ENCODE data around the gene FOXP2.
"Not testable (repeated sequence)": the region's sequence is repeated elsewhere in the genome, so short reads cannot be mapped to it uniquely, and the experiment has no call there.

FOXP2 gene

DNA sequence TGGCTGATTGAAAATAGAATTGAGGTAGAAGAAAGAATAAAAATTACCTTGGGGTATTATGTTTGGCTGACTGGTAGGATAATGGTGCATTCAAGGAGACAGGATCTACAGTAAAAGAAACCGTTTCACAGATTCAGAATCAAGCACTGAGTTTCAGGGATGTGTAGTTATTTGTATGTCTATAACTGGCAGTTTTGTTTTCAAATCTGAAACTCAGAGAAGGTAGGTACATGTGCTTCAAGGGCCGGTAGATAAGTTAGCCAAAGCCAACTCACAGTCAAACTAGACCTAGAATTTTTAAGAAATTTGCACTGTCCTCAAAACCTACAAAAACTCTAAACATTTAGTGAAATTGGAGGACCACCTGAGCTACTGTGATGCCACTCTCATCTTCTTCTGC is 191.5 kb downstream of the FOXP2 start:
- DNase-seq = no peak

DNA sequence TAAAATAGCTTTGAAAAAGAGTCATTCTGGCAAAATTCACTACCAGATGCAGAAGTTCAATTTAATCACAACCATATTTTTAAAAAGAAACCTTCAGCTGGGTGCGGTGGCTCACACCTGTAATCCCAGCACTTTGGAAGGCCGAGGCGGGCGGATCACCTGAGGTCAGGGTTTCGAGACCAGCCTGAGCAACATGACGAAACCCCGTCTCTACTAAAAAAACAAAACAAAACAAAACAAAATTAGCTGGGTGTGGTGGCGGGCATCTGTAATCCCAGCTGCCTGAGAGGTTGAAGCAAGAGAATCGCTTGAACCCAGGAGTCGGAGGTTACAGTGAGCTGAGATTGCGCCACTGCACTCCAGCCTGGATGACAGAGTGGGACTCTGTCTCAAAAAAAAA is 194.2 kb downstream of the FOXP2 start:
- not testable (repeated sequence) for DNase-seq

DNA sequence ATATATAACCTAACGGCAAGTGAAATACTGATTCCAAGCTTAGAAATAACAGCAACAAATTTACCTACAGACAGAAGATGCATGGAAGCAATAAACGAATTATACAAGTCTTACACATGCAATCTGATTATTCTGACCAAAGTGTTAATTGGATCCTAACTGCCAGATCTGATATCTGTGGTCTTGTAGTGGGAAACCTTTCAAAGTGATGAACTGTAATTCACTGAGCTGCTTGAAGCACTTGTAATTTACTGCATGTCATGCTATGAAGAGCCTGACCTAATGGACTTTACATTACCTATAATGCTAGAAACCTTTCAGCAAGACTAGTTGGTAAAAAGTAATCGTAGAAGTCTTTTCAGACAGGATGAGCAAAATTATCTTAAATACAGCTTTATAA is 205.6 kb downstream of the FOXP2 start:
- no peak for DNase-seq

DNA sequence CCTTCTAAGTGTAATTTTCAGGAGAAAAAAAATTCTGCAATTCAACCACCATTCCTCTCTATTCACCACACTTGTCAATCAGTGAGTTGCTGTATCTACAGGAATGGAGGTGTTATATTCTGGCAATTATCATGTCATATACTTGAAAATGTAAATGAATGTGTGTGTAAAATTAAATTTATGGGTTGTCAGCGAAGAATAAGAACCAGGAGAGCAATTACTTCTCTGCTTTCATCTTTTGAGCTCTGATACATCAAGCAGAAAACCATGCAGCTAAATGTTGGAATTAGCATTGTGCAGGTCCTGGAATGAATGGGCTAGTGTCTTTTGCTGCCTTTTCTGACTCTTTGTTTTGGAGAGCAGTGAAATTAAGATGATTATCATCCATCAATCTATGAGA is 207.6 kb downstream of the FOXP2 start:
- no peak for DNase-seq

DNA sequence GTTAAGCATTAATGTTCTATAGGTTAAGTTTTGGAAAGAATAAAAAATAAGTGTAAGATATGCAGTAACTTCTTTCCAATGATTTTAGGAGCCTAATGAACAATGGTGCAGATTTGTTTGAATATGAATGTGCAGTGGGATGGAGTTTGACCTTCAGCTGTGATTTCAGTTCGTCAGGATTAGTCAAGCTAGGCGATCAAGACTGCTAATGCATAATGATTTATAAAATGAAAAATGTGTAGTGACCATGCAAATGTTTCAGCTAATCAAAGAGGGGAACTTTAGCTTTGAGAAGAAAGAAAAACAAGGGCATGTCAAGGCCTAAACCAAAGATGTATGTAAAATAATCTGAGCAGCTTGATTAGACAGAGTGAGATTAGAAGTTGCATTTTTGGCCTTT is 208.5 kb downstream of the FOXP2 start:
- no peak for DNase-seq

DNA sequence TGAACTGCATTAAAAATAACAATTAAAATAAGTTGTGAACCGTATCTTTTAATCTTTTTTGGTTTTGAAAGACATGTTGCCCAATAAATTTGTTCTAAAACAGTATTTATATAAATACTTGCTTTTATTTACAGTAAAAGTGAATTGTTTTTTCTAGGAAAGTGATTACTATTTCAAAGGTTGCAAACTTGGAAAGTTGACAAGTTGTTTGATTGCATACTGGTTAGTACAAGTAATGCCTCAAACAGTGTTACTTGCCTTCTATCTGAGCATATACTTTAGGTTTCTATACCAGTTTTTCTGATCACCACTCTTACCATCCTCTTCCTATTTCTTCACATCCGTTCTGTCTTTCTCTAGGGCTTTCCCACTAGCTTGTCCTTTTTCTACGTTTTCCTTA is 212.6 kb downstream of the FOXP2 start:
- DNase-seq = no peak

DNA sequence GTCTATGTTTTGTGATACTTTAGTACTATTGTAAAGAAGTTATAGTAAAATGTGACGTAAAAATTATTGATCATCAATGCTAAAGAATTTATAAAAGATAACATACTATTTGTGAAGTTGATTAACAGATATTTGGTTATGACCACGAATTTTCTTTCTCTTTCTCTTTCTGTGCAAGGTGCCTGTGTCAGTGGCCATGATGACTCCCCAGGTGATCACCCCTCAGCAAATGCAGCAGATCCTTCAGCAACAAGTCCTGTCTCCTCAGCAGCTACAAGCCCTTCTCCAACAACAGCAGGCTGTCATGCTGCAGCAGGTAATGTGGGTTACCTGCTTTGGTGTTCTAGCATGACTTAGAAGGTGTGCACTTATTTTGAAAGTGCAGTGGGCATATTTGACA is 213.7 kb downstream of the FOXP2 start:
- no peak for DNase-seq

DNA sequence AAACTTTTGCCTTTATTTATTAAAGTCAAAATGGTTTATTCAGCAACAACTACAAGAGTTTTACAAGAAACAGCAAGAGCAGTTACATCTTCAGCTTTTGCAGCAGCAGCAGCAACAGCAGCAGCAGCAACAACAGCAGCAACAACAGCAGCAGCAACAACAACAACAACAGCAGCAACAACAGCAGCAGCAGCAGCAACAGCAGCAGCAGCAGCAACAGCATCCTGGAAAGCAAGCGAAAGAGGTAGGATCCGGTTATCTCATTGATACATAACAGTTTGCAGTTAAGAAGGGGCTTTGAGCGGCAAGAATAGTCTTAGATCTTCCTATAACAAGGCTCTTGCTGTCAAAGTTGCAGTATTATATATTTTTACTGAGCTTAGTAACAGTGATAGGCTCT is 215.1 kb downstream of the FOXP2 start:
- no peak for DNase-seq

DNA sequence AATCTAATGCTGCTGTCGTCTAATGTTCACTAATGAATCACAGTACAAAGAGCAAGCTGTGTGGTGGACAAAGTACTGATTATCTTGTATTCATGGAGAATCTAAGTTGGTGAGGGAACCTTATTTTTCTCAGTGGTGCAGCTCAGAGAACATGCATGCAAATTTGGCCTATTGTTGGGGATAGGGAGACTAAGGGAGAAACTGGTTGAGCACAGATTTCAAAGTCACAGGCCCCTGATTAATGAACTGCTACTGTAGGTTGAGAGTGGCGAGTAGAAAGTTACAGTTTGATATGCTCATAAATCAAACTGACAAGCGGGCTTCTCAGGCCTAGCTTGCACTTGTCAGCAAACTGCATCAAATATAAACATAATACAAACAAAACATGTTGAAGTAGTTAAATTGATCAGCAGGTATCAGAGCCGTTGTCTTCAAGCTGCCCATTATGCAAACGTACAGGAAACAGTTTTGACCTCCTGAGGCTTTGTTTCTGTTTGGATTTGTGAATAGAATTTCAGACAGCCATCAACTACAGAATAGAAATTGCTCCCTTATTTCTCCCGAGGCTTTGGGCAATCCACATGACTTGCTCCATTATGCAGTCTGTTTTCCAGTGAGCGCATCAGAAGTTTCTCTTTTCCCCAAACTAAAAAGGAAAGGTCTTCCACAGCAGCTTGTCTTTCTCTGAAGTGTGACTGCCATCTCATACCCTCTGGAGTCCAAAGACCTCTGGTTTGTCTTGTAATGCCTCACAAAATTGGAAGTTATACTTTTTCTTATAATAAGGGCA is 215.8 kb downstream of the FOXP2 start:
- DNase-seq = no peak

DNA sequence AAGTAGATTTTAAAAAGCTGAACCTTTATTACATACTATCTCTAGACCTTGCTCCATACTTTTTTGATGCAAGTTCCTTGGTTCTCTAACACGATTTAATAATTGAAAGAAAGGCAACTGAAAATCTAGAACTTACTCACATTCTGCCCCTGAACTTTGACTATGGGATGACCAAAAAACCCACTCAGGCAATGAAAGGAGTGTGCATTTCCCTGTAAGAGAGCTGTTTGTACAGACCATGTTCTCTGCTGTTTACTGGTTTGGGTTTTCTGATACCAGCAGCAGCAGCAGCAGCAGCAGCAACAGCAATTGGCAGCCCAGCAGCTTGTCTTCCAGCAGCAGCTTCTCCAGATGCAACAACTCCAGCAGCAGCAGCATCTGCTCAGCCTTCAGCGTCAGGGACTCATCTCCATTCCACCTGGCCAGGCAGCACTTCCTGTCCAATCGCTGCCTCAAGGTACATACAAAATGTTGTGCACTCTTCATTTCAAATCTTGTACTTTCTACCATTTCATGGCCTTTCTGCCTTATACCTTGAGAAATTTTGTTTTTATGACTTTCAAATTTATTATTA is 216.7 kb downstream of the FOXP2 start:
- DNase-seq = no peak

DNA sequence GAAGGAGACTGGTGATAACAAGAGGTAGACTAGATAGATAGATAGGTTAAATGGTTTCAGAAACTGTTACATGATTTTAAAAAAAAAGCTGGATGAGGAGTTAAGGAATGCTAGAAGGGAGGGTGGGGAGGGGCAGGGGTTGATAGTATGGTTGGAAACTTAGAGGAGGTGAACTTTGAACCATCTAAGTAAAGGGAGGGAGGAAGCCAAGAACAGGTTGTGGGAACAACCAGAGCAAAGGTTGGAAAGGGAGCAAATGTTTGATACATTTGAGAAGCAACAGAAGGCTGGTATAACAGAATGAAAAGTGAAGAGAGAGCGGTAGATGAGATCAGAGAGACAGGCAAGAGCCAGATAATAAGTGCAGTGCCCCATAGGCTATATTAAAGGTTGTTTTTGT is 224.8 kb downstream of the FOXP2 start:
- DNase-seq = no peak

DNA sequence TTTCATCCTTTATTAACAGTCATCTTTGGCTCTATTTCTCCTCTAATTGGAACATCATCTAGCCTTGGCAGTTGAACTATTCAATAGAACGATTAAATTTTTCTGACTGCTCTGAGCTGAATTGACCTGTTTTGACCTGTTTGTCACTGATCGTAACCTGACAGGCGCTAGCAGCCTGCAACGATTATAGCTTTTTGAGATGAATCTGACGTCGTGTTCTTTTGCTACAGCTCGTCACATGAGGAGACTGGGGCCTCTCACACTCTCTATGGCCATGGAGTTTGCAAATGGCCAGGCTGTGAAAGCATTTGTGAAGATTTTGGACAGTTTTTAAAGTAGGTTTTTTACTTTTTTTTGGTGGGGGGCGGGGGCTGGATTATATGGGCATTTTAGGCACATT is 229.8 kb downstream of the FOXP2 start:
- DNase-seq = no peak

DNA sequence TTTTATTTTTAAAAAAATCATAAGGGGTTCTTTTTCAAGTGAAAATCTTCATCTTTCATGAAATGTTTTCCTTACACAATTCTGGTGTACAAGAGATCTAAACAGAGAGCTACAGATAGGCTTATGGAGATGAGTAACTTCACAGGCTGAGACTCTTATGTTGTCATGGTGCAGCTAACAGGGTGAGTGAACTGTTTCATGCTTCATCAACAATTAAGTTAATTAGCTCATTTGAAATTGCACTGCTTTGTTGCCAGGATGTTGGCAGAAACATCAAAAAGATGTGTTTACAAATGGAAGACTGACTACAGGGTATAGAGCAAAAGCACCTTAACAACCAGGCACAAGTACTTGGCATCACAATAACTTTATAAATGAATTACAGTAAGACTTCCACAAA is 230.8 kb downstream of the FOXP2 start:
- DNase-seq = no peak

DNA sequence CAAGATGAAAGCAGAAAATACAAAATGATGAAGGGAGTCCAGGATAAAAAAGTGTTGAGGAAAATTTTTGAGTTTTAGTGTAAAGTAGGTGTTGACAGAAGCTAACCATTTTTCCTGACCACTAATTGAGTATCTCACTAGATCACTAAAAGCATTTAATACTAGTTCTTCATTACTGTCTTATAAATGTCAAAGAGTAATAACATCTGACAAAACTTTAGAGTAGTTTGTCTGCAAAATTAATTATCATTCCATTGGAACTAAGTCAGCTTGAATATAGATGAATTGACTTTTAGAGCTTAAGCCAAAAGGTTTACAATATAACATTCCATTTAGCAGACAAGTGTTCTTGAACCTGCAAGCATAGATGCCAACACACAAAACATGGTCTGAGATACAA is 232.9 kb downstream of the FOXP2 start:
- DNase-seq = no peak

DNA sequence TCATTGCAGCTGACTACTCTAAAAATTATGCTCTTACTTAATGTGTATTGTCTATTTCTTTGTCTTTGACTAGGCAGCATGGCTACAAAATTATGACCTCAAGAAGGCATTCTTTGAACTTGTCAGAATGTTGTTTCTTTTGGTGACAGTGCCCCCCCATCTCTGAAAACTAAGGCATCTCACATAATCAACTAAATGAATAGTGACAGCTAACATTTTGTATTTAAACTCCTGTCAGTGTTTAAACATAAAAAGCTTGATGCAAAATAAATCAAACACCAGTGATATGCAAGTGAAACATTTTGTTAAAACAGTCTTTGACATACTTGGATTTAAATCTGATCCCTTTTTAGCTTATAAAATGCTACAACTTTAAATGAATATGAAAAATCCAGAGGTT is 233.5 kb downstream of the FOXP2 start:
- DNase-seq = no peak

DNA sequence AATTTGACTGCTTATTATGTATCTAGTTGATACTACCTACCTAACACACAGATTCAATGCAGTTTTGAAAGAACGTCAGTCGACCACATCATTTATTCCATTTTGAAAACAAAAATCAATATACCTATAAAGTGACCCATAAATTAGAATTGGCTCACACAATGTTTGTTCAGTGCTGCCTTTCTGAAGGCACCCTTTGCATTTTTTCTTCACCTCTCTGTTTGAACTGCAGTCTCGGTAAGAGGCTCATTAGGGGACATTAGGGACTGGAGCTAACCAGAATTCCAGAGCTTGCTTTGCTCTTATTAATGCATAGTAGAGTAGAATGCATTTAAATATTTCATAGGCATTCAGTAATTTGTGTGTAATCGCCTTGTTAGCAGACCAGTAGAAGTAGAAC is 234.1 kb downstream of the FOXP2 start:
- no peak for DNase-seq

DNA sequence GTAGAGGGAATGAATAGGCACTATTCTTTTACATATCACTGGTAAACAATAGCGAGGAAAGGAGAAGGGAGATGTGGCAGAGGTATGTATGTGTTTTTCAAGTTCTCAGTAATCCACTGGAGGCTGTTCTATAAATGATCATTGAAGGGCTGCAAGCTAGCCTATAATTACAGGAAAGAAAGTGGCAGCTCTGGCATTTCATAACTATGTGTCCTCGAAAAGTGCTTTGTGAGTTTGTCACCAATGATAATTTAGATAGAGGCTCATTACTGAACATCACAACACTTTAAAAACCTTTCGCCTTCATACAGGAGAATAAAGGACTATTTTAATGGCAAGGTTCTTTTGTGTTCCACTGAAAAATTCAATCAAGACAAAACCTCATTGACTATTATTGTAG is 235.1 kb downstream of the FOXP2 start:
- no peak for DNase-seq

DNA sequence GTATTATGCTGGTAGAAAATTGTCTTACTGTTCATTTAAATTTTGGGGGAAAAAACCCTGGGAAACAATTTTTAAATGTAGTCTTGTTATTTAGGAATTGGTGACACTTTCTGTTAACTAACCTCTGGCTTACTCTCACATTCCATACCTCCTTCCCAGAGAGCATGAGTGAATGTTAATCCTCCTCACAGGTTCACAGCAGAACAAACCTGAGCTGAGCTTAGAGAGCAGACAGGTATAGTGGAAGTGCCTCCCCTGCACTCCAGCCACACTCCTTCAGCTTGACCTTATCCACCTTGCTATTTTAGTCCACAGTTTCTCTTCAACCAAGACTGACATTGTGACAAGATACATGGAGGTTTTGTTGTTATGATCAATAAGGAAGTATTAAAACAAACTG is 235.9 kb downstream of the FOXP2 start:
- no peak for DNase-seq

DNA sequence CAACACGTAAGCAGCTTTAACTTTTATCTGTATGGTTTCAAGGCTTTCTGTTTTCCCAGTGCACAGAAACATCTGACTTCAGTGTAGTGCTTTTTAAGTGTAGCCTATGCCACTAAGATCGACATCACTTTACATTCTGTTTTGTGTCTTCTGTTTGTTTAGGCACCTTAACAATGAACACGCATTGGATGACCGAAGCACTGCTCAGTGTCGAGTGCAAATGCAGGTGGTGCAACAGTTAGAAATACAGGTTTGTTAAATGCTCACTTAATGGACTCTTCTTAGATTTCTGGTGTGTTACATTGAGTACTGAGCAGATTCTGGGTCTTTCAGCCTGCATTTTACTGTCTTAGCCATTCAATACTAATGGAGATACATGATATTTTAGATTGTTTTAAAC is 237.4 kb downstream of the FOXP2 start:
- no peak for DNase-seq

DNA sequence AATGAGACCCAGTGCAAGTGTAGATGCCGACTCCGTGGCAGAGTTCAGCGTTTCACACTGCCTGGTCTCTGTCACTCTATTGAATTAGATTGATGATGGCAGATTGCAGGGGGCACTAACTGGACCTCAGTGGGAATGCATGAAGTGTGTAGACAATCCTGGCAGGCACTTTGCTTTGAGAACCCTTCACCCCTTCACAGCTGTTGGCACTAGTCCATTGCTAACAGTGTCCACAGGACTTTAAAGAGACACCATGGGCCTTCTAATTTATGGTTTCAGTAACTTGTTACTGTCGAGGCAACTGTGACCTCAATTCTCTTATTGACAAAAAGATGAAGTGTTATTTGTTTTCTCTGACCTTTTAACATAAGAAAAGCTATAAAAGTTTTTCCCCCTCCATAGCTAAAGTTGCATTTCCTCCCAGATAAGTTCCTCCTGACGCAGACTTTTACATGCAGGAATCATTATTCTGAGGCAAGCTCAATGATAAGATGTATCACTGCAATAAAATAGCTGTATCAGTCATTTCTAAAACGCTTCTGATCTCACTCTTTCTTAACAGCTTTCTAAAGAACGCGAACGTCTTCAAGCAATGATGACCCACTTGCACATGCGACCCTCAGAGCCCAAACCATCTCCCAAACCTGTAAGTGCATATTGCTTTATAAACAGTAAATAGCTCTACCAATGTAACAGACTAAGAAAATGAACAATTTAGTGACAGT is 238.9 kb downstream of the FOXP2 start:
- no peak for DNase-seq

DNA sequence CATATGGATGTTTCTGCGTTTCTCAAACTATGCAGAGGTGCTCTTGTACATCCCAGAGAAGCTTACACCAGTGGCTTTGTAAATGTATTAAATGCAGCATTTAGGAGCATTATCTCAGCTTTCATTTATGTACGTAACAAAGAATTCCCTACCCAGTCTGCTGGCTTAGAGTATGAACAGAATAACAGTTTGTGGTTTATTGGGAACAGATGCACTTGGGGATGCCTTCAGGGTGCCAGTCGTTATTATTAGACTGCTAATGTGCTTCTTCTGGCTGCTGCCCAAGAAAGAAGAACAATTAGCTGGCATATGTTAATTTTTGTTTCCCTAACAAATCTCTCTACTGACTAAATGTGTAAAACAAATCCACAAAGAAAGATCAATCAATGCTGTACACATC is 241.9 kb downstream of the FOXP2 start:
- no peak for DNase-seq

DNA sequence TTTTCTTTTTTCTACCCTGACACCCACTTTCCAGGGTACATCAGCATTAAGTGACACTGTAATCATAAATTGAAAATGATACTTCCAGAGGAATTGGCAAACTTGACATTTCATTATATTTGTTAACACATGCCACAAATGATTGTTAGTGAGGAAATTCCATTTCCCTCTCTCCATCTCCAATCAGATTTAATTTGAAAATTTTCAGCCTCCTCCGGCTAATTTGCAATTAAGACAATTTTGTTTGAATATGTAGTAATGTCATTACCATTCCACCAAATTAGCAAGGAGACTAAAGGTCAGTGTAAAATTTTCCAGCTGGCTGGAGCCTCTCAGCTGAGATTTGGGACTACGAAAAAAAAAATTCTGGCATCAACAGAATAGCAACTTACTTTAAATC is 242.7 kb downstream of the FOXP2 start:
- no peak for DNase-seq

DNA sequence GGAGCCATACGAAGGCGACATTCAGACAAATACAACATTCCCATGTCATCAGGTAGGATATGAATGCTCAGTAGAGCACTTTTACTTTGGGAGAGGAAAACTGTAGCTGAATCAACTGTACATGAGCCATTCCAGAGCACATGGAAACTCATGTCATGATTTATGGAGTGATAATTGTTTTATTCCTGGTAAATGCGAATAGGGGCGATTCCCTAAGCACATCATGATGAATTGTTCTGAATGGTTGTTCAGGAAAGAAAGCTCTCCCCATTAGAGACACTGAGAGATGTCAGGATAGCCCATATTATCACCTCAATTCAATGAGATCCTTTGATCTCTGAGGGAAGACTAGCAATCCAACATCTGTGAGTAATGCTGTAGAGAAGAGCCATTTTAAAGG is 243.6 kb downstream of the FOXP2 start:
- no peak for DNase-seq

DNA sequence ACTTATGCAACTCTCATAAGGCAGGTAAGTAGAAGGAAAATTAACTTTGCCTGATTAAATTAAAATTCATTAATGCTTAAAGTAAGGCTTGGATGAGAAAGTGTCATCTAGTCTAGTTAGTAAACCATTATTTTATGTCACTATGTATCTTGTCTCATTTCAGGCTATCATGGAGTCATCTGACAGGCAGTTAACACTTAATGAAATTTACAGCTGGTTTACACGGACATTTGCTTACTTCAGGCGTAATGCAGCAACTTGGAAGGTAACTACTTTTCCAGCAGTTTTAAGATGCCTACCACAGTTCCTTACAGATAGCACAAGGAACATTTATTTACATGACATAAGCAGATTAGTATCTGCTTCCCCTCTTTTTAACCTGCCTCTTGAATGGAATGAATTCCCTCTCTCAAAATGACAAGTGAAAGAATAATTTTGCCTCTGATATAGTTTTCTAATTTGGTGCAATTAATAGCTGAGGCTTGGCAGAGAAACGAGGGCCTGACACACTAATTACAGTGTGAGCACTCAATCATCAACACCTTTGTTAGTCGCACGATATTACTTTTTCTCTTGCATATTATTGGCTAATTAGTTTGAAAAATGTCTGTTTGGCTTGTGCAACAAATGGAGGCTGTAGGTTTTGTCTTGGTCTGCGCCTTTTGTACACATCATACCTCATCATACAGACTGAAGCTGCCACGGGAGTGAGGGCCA is 245.0 kb downstream of the FOXP2 start:
- no peak for DNase-seq
